Stimulated activated CD8-positive, alpha-beta memory T cell treated with anti-CD3 and anti-CD28 coated beads, Interleukin-4, amount 100 ng/mL, for 1 hour (primary cell): Measurements from ENCODE around the gene TYROBP.
"Not testable (repeated sequence)": the region's sequence is repeated elsewhere in the genome, so short reads cannot be mapped to it uniquely, and the experiment has no call there.

Experiments
- DNase-seq, 2 donors: peaks; one replicate each; pipeline ENCODE4 v3.0.0-alpha.2; 2020; ENCODE audit warnings: low read depth in 2 of 2, low spot score in 1 of 2

Gene TYROBP

DNA sequence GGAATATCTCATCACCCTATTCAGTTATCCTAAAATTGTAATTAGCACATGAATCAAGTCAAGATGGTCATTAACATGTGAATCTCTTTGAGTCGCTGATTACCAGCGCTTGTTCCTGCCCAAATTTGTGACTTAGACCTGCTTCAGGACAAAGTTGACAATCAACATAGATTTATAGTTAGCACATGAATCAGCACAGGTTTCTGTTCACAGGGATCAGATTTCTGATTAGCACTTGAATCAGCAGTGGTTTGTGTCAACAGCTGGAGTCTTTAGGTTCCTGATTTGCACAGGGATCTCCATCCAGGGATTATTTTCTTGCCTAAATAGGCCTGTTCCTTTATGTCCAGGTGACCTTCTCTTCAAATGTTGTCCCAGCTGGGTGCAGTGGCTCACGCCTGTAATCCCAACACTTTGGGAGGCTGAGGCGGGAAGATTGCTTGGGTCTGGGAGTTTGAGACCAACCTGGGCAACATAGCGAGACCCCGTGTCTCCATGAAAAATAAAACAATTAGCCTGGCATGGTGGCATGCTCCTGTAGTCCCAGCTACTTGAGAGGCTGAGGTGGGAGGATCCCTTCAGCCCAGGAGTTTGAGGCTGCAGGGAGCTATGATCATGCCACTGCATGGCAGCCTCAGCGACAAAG is 24.3 kb upstream of the TYROBP start:
- DNase-seq: no peak

GRCh38 chr19:35931874-35932202 is 23.7 kb upstream of the TYROBP start:
- DNase-seq: no peak

DNA sequence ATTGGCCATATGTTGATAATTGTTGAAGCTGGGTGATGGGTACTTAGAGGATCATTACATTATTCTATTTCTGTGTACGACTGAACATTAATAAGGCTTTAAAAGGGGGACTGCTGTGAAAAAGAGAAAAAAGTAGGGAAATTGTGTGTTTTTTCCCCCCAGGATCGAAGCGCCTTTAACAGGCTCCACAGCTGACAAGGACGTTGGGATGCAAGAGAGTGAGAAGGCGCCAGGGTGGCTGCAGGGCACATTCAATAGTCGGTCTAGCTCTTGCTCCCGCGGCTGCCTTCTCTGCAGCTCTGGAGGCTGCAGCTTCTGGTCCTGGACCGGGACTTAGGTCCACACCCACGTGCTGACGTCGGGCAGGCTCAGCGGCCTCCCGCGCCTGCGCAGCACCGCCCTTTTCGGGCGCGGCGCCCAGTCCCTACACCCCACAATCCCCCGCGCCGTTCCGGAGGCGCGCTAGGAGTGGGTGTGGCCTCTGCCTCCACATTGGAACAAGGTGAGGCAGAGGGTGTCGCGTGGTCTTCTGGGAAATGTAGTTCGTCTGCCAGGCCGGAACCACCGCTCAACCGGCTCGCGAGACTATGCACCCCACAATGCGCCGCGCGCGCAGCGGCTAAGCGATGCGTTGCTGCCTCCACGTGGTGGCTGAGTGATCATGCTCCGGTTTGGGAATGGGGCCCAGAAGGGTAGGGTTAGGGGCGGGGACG is 23.2 kb upstream of the TYROBP start:
- DNase-seq: peak; percentile 95 to 98

DNA sequence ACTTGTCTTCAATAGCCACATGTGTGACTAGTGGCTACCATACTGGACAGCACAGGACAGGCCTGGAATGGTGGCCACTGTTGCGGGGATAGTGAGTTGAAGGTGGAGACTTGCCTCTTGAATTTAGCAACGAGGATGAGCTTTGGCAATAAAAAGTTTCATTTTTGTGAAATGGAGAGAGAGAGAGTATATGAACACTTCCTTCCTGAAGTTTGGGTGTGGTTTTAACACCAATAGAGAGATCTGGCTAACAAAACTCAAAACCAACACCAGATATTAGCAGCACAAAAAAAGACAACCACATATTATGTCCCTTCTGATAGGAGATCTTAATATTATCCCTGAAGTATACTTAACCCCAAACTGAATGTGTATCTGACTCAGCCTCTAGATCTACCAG is 21.8 kb upstream of the TYROBP start:
- no peak for DNase-seq

- no peak for DNase-seq
These were observed 20.4 kb upstream of the TYROBP start for GRCh38 chr19:35928507-35928906.

- DNase-seq: no peak
These were observed 17.4 kb upstream of the TYROBP start for GRCh38 chr19:35925501-35925900.

- no peak for DNase-seq
These were observed 12.9 kb upstream of the TYROBP start for GRCh38 chr19:35921012-35921411.

- DNase-seq: no peak
These were observed 11.2 kb upstream of the TYROBP start for GRCh38 chr19:35919306-35919705.

DNA sequence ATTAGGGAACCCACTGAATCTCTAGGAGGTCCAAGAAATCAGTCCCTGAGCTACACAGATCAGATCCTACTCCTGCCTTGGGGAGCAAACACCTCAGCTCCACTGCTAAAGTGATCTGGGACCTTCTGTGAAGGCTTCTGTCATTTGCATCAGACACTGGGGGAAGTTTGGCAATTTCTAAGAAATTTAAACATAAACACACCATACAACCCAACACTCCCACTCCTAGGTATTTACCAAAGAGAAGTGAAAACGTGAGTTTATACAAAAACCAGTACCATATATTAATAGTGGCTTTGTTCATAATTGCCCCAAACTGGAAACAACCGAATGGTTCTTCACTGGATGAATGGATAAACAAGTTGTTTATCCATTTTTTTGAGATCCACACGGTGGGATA is 7.3 kb upstream of the TYROBP start:
- no peak for DNase-seq

GRCh38 chr19:35913589-35913988 is 5.5 kb upstream of the TYROBP start:
- DNase-seq: no peak

DNA sequence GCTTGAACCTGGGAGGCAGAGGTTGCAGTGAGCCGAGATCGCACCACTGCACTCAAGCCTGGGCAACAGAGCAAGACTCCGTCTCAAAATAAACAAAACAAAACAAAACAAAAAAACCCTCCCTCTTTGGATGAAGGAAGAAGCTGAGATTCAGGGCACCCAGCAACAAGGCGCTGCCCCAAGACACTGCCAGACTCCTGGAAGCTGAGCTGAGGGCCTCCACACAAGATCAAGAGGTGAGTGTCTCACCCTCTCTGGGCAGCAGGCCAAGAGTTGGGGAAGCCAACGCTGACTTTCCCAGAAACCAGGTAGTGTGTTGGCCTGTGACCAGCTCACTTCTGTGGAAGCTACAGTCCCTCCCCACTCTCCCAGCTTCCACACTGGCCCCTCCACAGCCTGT is 3.7 kb upstream of the TYROBP start:
- DNase-seq: no peak

- no peak for DNase-seq
These were observed 3.1 kb upstream of the TYROBP start for GRCh38 chr19:35911173-35911572.

- not testable (repeated sequence) for DNase-seq
These were observed 2.3 kb upstream of the TYROBP start for GRCh38 chr19:35910355-35910754.

GRCh38 chr19:35909684-35910035 is 1.6 kb upstream of the TYROBP start:
- no peak for DNase-seq

GRCh38 chr19:35908973-35909683 is 1.0 kb upstream of the TYROBP start:
- no peak for DNase-seq

DNA sequence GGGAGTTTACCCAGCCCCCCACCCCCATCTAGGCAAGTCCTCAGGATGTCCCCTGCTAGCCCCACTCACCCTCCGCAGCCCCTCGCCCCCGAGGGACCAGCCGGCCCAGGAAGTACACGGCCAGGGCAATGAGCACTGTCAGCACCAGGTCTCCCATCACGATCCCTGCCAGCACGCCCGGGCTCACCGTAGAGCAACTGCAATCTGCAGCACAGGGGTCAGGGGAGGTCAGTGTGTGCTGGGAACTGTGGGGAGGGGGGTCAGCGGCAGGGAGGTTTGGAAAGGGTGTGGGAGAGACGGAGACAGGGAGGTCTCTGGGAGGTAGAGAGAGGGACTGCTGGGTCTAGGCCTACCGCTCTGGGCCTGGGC is 734 bp downstream of the TYROBP start:
- no peak for DNase-seq

DNA sequence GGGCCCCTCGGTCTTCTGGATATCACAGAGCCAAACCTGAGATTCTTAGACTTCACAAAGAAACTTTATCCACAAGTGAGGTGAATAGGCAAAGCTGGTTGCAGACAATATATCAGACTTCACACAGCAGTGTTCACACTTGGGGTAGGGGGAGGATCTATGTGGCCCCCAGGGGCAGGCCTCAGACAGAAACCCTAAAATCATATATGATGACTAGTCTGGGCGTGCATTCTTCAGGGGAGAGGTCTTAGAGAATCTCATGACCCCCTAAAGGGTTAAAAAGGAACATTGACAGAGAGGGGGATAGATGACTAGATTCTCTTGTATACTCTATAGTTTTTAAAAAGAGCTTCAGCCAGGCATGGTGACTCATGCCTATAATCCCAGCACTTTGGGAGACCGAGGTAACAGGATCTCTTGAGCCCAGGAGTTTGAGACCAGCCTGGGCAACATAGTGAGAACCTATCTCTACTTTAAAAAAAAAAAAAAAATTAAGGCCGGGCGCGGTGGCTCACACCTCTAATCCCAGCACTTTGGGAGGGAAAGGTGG is 2.8 kb downstream of the TYROBP start:
- no peak for DNase-seq

- no peak for DNase-seq
These were observed 3.6 kb downstream of the TYROBP start for GRCh38 chr19:35904311-35905068.

- DNase-seq: peak; percentile 76 to 84
These were observed 4.4 kb downstream of the TYROBP start for GRCh38 chr19:35903550-35904179.

DNA sequence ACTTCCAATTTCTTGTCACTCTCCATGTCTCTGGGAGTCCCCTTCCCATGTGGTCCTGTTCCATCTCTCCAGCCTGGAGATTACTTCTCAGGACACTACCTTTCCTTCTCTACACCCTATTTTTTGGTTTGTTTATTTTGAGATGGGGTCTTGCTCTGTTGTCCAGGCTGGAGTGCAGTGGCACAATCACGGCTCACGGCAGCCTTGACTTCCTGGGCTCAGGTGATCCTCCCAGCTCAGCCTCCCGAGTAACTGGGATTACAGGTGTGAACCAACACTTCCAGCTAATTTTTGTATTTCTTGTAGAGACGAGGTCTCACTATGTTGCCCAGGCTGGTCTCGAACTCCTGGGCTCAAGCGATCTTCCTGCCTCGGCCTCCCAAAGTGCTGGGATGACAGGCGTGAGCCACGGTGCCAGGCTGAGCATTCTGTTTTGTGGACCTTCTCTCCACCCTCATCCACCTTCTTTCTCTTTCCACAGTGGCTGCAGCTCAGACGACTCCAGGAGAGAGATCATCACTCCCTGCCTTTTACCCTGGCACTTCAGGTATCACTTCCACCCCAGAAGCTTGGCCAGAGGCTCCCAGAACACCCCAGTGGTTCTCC is 5.1 kb downstream of the TYROBP start:
- DNase-seq: no peak
